HEK293 (cell line): Measurements from ENCODE around the gene TREH.
"Not testable (repeated sequence)": the region's sequence is repeated elsewhere in the genome, so short reads cannot be mapped to it uniquely, and the experiment has no call there.

Experiments
- CTCF ChIA-PET: fragments of 350-600 bp; formaldehyde crosslinking; extraction: SDS; loops from one replicate; lab custom pipeline; 2021; ENCODE audit warnings: antibody characterized with exemption; lab: Yijun Ruan, JAX
- POLR2A ChIA-PET: fragments of 300-600 bp; formaldehyde crosslinking; extraction: SDS; loops from one replicate; lab custom pipeline; 2020; ENCODE audit warnings: antibody characterized with exemption, inconsistent platforms; lab: Yijun Ruan, JAX
- H3K27ac ChIP-seq: fragments of 200-500 bp; sonication (Bioruptor generic); 2 replicates; pipeline ENCODE4 v1.5.1; 2014; ENCODE audit warnings: low read depth, low read length, control low read depth, inconsistent platforms; ENCODE audit errors: extremely low read depth
- H3K36me3 ChIP-seq, 2 experiments: fragments of 200-500 bp in 1 of 2; sonication (Bioruptor generic) in 1 of 2; 1 replicate in 1 of 2; 2 replicates in 1 of 2; pipeline ENCODE4 v1.5.1; 2014 to 2017; ENCODE audit warnings: inconsistent platforms in 2 of 2, low read length in 2 of 2; ENCODE audit not compliant: control insufficient read depth in 2 of 2, insufficient read depth in 1 of 2
- H3K4me1 ChIP-seq: fragments of 200-500 bp; sonication (Bioruptor generic); 2 replicates; pipeline ENCODE4 v1.5.1; 2014; ENCODE audit warnings: mild to moderate bottlenecking, low read length, inconsistent platforms; ENCODE audit not compliant: control insufficient read depth, insufficient read depth
- H3K4me3 ChIP-seq: 2 replicates; pipeline ENCODE4 v1.5.1; 2011; ENCODE audit warnings: low read depth, mild to moderate bottlenecking, control low read depth, low read length, moderate library complexity
- H3K9me3 ChIP-seq: fragments of 200-500 bp; sonication (Bioruptor generic); 2 replicates; pipeline ENCODE4 v1.5.1; 2014; ENCODE audit warnings: low read depth, low read length, inconsistent platforms; ENCODE audit not compliant: control insufficient read depth, insufficient read depth
- IKZF3 ChIP-seq: fragments of 450-650 bp; IDR thresholded peaks from 2 replicates; pipeline ENCODE4 v1.5.0; 2018; ENCODE audit warnings: missing biosample characterization, mild to moderate bottlenecking, missing genetic modification characterization, moderate library complexity
- INSM2 ChIP-seq: fragments of 450-650 bp; formaldehyde crosslinking; IDR thresholded peaks from 2 replicates; pipeline ENCODE4 v1.5.1; 2016; ENCODE audit warnings: missing biosample characterization, missing genetic modification characterization
- PBX3 ChIP-seq: sonication (generic); formaldehyde crosslinking; IDR thresholded peaks from 2 replicates; pipeline ENCODE4 v1.8.1; 2022; ENCODE audit warnings: mild to moderate bottlenecking, moderate library complexity, missing genetic modification reagents
- WT1 ChIP-seq: fragments of 450-650 bp; formaldehyde crosslinking; IDR thresholded peaks from 2 replicates; pipeline ENCODE4 v1.5.1; 2016; ENCODE audit warnings: missing biosample characterization, missing genetic modification characterization
- ZFHX2 ChIP-seq: fragments of 450-650 bp; formaldehyde crosslinking; conservative IDR thresholded peaks from 2 replicates; pipeline ENCODE4 v1.5.1; 2016; ENCODE audit warnings: missing biosample characterization, missing genetic modification characterization
- ZNF10 ChIP-seq: fragments of 450-650 bp; formaldehyde crosslinking; IDR thresholded peaks from 2 replicates; pipeline ENCODE4 v1.5.1; 2017; ENCODE audit warnings: missing biosample characterization, missing genetic modification characterization
- ZNF146 ChIP-seq: fragments of 450-650 bp; formaldehyde crosslinking; IDR thresholded peaks from 2 replicates; pipeline ENCODE4 v1.5.1; 2016; ENCODE audit warnings: missing biosample characterization, missing genetic modification characterization
- ZNF157 ChIP-seq: fragments of 450-650 bp; formaldehyde crosslinking; IDR thresholded peaks from 2 replicates; pipeline ENCODE4 v1.5.1; 2016; ENCODE audit warnings: missing biosample characterization, missing genetic modification characterization
- ZNF174 ChIP-seq: fragments of 450-650 bp; formaldehyde crosslinking; IDR thresholded peaks from 2 replicates; pipeline ENCODE4 v1.5.0; 2017; ENCODE audit warnings: missing biosample characterization, mild to moderate bottlenecking, missing genetic modification characterization
- ZNF302 ChIP-seq: fragments of 450-650 bp; formaldehyde crosslinking; IDR thresholded peaks from 2 replicates; pipeline ENCODE4 v1.5.1; 2016; ENCODE audit warnings: missing biosample characterization, missing genetic modification characterization, low read depth
- ZNF311 ChIP-seq: fragments of 450-650 bp; formaldehyde crosslinking; IDR thresholded peaks from 2 replicates; pipeline ENCODE4 v1.5.1; 2017; ENCODE audit warnings: missing biosample characterization, missing genetic modification characterization, borderline replicate concordance
- ZNF335 ChIP-seq: fragments of 450-650 bp; formaldehyde crosslinking; conservative IDR thresholded peaks from 2 replicates; pipeline ENCODE4 v1.5.1; 2016; ENCODE audit warnings: missing biosample characterization, missing genetic modification characterization
- ZNF391 ChIP-seq: fragments of 450-650 bp; formaldehyde crosslinking; IDR thresholded peaks from 2 replicates; pipeline ENCODE4 v1.5.1; 2016; ENCODE audit warnings: low read depth, missing biosample characterization, missing genetic modification characterization, borderline replicate concordance
- ZNF426 ChIP-seq: fragments of 450-650 bp; formaldehyde crosslinking; IDR thresholded peaks from 2 replicates; pipeline ENCODE4 v1.5.1; 2017; ENCODE audit warnings: missing biosample characterization, missing genetic modification characterization, mild to moderate bottlenecking, inconsistent platforms, moderate library complexity
- ZNF555 ChIP-seq: fragments of 450-650 bp; formaldehyde crosslinking; conservative IDR thresholded peaks from 2 replicates; pipeline ENCODE4 v1.5.1; 2017; ENCODE audit warnings: missing biosample characterization, mild to moderate bottlenecking, missing genetic modification characterization, inconsistent platforms
- ZNF561 ChIP-seq: fragments of 450-650 bp; IDR thresholded peaks from 2 replicates; pipeline ENCODE4 v1.5.1; 2018; ENCODE audit warnings: missing biosample characterization, missing genetic modification characterization, borderline replicate concordance
- ZNF692 ChIP-seq: fragments of 450-650 bp; formaldehyde crosslinking; IDR thresholded peaks from 2 replicates; pipeline ENCODE4 v1.5.1; 2016; ENCODE audit warnings: missing biosample characterization, missing genetic modification characterization
- ZNF830 ChIP-seq: fragments of 450-650 bp; IDR thresholded peaks from 2 replicates; pipeline ENCODE4 v1.5.0; 2018; ENCODE audit warnings: missing biosample characterization, missing genetic modification characterization, low read depth, mild to moderate bottlenecking, moderate library complexity

Gene TREH

GRCh38 chr11:118682372-118682771, 2.9 kb upstream of the TREH start:
- Histone ChIP-seq H3K4me3 (no peak overlapping the region), H3K27ac (no peak overlapping the region), H3K4me1 (no peaks in the 10 kb centered on the region), H3K36me3 (no peaks in the 10 kb centered on the region), H3K9me3 (no peaks in the 10 kb centered on the region)
- TF ChIP-seq ZFHX2 (no peak), ZNF157 (tag by site-specific recombination) (no peak), ZNF174 (no peak), ZNF10 (peak; percentile 71; the same call in 1 of the 2 replicates), IKZF3 (tag by site-specific recombination) (no peak), ZNF302 (no peak)
- ChIA-PET CTCF (interaction anchor here (1.9 kb wide), 1 partner anchor 7 kb away, joined by 12 read pairs; no protein-coding TSS in a partner anchor), POLR2A (no interaction called here)

GRCh38 chr11:118678908-118679307, 542 bp downstream of the TREH start:
- H3K9me3 ChIP-seq, POLR2A ChIA-PET, H3K27ac ChIP-seq, H3K4me3 ChIP-seq, H3K4me1 ChIP-seq, H3K36me3 ChIP-seq: not testable (repeated sequence)
- CTCF ChIA-PET = interaction anchor here (1.5 kb wide), 1 partner anchor 9 kb away, joined by 3 read pairs; no protein-coding TSS in a partner anchor

GRCh38 chr11:118677977-118678376, 1.5 kb downstream of the TREH start:
- Histone ChIP-seq H3K4me3 (no peak overlapping the region), H3K4me1 (no peaks in the 10 kb centered on the region), H3K9me3 (no peaks in the 10 kb centered on the region), H3K36me3 (no peaks in the 10 kb centered on the region), H3K27ac (no peak overlapping the region)
- TF ChIP-seq PBX3 (CRISPR knock-in tag) (no peak), ZNF146 (tag by site-specific recombination) (no peak), ZNF426 (no peak), ZNF391 (tag by site-specific recombination) (no peak), ZNF555 (tag by site-specific recombination) (no peak), ZNF830 (tag by site-specific recombination) (no peak), ZNF561 (tag by site-specific recombination) (no peak), WT1 (no peak)
- CTCF ChIA-PET = interaction anchor here (1.5 kb wide), 1 partner anchor 9 kb away, joined by 3 read pairs; no protein-coding TSS in a partner anchor
- POLR2A ChIA-PET = no interaction called here

- no peaks in the 10 kb centered on the region for H3K36me3 ChIP-seq
- no peak overlapping the region for H3K27ac ChIP-seq
- no peaks in the 10 kb centered on the region for H3K9me3 ChIP-seq
- H3K4me3 ChIP-seq = no peak overlapping the region
- ChIA-PET POLR2A (no interaction called here), CTCF (interaction anchor here (0.5 to 0.9 kb wide), 2 partner anchors 16 to 950 kb away, joined by 3 to 5 read pairs; no protein-coding TSS in a partner anchor)
- TF ChIP-seq ZNF561 (tag by site-specific recombination) = no peak
- no peak for TF ChIP-seq ZNF692 (tag by site-specific recombination)
- TF ChIP-seq ZNF311 (tag by site-specific recombination) = no peak
- no peak for TF ChIP-seq ZNF830 (tag by site-specific recombination)
- no peak for TF ChIP-seq INSM2
- no peak for TF ChIP-seq ZNF335 (tag by site-specific recombination)
- H3K4me1 ChIP-seq = no peaks in the 10 kb centered on the region
Measured at GRCh38 chr11:118674082-118674435, 5.4 kb downstream of the TREH start.
